NCI-H345 (cell line): ENCODE data around the gene DEGS2.

Experiments used
- DNase-seq: peaks from one replicate; lab custom pipeline; 2025; lab: John Stamatoyannopoulos, UW

DEGS2 gene

DNA sequence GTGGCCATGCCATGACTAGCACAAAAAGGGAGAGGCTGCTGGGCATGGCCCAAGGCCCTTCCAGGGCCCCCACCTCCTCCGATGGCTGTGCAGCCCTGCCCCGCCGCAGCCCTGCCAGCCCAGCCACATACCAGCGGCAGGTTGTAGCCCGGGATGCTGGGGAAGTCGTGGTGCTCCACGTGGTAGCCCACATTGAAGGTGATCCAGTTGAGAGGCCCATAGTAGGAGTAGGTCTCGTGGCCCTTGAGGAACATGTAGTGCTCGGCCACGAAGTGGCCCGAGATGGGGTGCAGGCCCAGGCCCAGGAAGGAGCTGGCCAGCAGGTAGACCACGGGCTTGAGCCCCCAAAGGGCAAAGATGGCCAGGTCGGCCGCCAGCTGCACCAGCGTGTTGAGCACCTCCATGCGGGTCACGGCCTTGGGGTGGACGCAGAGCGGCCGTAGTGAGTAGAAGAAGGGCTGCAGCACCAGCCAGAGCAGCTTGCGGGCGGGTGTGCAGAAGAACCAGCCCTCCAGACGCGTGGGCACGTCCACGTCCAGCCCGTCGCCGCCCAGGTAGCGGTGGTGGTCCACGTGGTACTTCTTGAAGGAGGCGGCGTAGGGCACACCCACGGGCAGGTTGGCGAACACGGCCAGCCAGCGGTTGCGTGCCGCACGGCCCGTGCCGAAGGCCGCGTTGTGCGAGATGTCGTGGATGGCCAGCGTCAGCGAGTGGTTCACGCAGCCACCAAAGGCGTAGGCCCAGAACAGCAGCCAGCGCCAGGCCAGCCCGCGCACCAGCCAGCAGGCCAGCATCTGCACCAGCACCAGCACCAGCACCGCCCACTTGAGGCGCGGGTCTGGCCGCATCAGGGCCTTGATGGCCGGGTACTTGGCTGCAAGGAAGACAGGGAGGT is 10.4 kb downstream of the DEGS2 start:
- no peak for DNase-seq

DNA sequence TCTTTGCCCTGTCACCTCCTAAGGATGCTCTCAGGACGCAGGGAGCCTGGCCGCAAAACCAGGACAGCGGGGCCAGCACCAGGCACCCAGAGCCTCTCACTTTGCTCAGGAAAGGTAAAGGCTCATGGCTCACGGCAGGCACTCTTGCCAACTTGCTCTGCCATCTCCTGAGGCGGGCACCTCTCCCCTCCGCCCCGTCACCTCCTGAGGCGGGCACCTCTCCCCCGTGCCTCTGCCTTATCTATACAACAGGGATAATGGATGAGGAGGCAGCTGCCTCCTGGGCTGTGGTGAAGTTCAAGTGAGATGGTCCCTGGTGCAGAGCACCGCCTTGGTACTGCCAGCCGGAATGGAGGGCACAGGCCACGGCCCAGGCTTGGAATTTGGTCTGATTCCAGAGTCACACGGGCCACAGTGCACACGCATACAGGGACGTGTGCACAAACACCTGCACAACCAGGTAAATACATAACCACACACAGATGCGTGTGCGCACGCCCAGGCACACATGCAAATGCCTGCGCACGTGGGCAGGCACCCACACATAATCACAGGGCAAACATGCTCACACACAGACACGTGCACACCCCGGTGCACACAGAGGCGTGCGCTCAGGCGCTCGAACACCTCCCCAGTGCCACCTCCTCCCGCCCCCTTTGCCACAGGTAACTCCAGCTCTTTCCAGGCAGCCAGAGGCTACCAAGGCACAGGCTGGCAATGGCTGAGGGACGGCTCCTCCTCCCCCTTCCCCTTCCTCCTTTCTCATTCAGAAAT is 11.6 kb downstream of the DEGS2 start:
- no peak for DNase-seq

DNA sequence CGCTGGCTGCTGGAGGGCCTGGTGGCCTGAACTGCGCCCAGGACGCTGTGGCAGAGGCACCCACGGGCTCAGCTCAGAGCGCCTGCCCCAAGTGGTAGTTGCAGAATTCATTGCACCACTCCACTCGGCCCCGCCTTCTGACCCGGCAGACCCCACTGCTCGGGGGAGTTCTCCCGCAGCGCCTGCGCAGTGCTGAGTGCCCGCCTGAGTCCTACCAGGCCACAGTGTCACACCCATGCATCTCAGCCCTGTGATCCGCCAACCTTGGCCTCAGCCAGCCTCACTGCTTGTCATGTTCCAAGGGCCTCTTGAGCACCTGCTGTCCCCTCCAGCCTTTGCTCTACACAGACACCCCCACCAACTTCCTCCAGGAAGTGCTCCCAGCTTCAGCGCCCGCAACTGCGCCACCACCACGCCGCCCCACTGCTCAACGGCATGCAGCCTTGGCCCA is 12.2 kb downstream of the DEGS2 start:
- peak; percentile 40 for DNase-seq

GRCh38 chr14:100146531-100147091 is 12.8 kb downstream of the DEGS2 start:
- DNase-seq: peak; percentile 61

GRCh38 chr14:100145682-100146464 is 13.6 kb downstream of the DEGS2 start:
- DNase-seq: no peak

DNA sequence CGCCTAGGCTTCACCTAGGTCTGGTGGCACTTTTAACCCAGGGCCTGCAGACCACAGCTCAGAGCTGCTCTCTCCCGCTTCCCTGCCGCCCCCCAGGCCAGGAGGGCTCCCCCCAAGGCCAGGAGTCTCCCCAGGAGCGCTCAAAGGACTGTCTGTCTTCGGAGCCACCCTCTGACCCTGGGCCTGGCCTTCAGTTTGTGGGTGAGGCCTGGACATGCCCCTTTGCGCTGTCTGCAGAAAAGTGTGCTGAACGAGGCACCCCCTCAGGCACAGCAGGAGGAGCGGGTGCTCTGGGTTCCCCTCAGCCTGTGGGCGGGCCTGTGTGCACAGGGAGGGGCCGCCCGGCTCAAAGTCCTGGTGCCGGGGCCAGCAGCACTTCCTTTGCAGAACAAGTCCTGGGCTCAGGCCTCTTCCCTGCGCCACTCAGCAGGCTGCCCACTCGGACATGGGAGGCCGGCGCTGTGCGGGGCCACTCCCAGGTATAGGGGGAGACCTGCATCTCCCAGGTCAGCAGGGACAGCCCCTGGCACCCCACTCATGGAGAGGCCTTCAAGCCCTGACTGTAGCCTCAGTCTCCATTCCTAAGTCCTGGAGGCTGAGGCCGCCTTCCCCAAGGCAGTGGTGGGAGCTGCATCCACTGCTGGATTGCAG is 14.3 kb downstream of the DEGS2 start:
- no peak for DNase-seq

DNA sequence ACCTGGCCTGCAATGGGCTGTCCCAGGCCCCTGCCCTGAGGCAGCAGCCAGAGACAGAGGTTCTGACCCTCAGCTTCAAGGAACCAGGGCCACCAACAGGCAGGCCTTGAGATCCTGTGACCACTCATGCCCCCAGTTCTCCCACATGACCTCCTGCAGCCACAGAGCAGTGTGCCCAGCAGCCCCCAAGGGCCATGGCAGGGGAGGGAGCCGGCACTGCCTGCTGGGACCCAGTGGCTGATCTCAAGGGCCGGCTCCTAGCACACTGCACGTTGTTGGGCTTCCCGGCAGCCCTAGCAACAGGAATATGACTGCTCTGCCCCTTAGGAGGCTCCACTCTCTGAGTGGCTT is 14.8 kb downstream of the DEGS2 start:
- no peak for DNase-seq

DNA sequence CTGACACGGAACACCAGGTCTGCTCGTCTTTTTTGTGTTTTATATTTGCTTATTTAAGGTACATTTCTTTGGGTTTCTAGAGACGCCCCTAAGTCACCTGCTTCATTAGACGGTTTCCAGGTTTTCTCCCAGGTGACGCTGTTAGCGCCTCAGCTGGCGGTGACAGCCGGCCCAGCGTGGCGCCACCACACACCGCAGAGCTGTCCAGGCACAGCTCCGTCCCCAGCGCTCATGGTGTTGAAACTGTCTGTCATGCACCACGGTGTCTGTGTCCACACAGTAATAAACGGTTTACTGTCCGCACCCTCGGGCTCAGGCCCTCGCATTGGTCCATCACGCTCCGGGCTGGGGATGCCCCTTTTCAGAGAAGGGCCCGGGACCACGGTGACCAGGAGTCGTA is 15.5 kb downstream of the DEGS2 start:
- DNase-seq: no peak

- no peak for DNase-seq
Observed at GRCh38 chr14:100143523-100143922, 15.9 kb downstream of the DEGS2 start.

DNA sequence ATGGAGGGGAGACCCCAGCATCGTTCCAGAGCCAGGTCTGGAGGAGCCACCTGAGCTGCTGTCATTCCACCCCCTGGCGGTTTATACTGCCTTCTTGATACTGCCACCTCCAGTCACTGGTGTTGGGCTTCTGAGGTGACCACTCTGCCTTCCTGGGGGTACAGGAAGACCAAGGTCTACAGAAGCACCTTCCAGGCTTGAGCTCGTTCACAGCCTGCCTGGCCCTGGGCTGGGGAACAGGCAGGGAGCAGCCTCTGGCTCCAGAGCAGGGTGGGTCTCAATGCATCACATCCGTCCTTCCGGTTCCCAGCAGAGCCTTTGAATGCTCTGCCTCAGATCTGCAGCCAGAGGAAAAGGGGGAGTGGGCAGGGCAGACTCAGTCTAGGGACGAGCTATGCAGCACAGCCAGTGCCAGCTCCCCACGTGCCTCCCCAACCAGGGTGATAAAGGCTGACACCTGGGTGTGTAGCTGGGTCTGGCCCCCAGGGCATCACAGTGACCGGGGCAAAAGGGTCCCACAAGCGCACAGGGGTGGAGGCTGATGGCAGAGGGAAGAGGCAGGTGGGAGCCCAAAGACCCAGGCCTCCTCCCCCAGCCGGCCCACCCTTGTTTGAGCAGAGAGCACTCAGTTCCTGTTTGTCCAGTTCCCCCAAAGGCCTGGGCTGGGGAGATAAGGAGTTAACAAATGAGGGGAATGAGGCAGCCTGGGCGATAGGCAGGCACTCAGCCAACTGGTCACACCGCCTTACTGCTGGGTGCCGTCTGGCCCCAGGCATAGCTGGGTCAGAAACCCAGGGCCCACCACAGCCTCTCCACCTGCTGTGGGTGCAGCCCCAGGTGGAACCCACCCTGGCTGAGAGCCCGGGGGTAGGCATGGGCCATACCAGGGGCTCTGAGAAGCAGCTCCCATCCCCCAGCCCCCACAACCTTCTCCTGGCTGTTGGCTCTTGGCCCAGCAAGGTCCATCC is 17.1 kb downstream of the DEGS2 start:
- DNase-seq: no peak

DNA sequence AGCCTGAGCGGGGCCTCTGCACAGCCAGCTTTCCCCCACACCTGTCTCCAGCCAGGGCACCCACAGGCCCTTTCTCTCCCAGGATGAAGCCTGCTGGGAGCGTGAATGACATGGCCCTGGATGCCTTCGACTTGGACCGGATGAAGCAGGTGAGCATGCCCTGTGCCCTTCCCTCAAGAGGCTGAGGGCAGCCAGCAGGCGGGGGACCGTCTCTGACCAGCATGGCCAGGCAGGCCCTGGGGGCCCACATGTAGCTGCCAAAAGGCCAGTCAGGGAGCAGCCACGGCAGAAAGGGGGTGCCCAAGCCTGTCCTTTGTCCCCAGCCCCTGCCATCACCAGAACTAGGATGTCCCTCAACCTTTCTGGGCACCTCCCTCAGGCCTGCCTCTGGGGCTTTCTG is 18.3 kb downstream of the DEGS2 start:
- no peak for DNase-seq

DNA sequence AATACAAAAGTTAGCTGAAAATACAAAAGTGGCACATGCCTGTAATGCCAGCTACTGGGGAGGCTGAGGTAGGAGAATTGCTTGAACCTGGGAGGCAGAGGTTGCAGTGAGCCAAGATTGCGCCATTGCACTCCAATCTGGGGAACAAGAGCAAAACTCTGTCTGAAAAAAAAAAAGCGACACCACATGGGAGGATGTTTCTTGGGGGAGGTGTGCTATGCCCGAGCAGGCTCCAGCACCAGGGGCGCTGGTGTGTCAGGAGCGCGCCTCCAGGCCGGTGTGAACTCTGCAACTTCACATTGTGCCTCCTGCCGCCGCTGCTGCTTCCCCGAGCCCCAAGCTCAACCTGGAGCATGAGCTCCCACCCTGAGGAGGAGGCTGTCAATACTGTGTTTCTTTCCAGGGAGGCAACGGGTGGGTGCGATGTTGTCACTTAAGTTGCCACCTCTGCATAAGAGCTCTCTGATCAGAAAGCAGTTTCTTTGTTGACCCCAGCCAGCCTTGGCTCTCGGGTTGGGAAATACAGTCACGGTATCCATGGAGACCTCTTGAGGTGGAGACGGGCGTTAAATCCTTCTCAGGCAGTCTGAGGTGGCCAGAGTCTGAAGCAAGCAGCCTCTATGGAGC is 18.9 kb downstream of the DEGS2 start:
- DNase-seq: no peak

GRCh38 chr14:100138955-100139354 is 20.5 kb downstream of the DEGS2 start:
- DNase-seq: no peak

DNA sequence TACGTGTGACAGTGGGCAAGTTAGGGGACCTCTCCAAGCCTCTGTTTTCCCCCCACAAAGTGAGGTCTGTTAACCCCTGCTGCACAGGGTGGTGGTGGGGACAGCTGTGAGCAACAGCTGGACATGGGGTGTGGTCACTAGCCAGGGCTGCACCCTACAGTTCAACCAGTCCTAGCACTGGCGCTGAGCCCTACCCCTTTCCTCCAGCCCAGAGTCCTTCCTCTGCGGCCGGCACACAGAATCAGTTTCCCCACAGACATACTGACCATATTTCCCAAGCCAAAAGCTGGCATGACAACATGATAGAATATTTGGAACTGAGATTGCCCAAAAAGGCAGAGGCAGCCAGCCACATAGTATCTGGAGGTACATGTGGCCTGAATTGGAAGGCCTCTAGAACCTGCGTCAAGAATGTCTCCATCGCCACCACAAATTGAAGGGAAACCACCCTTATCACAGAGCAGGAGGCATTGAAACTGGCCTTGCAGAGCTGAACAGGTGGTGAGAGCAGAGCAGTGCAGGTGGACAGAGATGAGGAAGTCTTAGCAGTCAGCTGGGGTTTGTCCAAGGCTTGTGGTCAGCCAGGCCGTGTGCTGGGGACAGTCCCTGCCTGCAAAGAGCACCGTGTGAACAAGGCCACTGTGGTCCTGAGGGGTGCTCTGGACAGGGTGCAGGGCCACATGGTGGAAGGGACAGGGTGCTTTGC is 21.2 kb downstream of the DEGS2 start:
- DNase-seq: no peak

- no peak for DNase-seq
Observed at GRCh38 chr14:100137173-100137572, 22.3 kb downstream of the DEGS2 start.

GRCh38 chr14:100135784-100136183 is 23.7 kb downstream of the DEGS2 start:
- DNase-seq: no peak

- no peak for DNase-seq
Observed at GRCh38 chr14:100135073-100135472, 24.4 kb downstream of the DEGS2 start.

DNA sequence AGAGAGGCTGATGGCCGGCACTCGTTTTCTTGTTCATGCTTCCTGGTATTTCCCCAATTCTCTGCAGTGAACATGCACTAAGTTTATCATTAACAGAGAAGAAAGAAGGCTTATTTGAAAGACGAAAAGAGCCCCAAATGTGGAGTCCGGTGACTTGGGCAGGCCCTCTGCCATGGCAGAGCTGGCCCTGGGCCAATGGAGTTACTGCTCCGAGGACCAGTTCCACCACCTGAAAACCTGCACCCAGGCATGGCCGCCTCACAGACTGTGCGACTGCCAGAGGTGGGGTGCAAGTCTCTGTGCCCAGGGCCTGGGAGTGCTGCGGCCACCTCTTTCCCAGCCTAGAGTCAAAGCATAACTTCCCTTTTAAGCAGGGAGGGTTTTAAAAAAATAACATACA is 24.9 kb downstream of the DEGS2 start:
- DNase-seq: no peak

DNA sequence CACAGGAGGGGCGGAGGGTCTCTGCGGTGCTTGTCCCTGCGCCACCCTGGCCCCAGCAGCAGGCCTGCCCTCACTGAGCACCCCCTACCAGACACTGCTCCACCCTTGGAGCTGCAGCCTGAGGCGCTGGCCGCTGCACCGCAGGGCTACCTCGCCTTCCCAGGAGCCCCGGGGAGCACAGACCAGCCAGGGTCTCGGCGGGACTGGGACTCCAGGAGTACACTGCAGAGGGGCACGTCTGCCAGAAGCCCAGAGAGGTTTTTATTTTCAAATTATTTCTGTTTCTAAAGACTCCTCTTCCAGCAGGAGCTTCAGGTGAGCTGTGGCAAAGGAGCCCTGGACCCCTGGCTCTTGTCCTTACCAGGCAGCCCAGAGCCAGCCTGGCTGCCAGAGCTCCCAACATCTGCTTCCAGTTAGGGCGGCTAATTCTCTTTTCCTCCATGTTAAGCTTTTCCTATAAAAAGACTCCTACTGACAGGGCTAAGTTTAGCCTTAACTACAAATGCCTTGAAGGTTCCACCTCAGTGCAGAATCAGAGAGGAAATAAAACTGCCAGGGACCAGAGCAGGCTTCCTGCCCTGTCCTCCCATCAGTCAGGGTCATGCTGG is 26.4 kb downstream of the DEGS2 start:
- DNase-seq: no peak
